Upper lobe of left lung (tissue), 4 donors: ENCODE results near the gene MAB21L3.

ENCODE experiments used
- CTCF ChIP-seq, 6 experiments: fragments of 450-650 bp in 4 of 6; fragments of 200-600 bp in 2 of 6; sonication (generic) in 2 of 6; IDR thresholded peaks; one replicate each; pipeline ENCODE4 v1.5.1; 2016 to 2019; ENCODE audit warnings: antibody characterized with exemption in 6 of 6
- EP300 ChIP-seq, 4 donors: sonication (generic); formaldehyde crosslinking; IDR thresholded peaks; one replicate each; pipeline ENCODE4 v1.5.1; 2017; ENCODE audit warnings: antibody characterized with exemption in 4 of 4, control low read depth in 2 of 4
- POLR2A ChIP-seq, 4 donors: fragments of 450-650 bp; IDR thresholded peaks; one replicate each; pipeline ENCODE4 v1.5.1; 2016 to 2017; ENCODE audit warnings: antibody characterized with exemption in 4 of 4, mild to moderate bottlenecking in 2 of 4
- POLR2AphosphoS5 ChIP-seq, 2 donors: sonication (generic); formaldehyde crosslinking; IDR thresholded peaks; one replicate each; pipeline ENCODE4 v1.5.1; 2017; ENCODE audit warnings: antibody characterized with exemption in 2 of 2

DNA sequence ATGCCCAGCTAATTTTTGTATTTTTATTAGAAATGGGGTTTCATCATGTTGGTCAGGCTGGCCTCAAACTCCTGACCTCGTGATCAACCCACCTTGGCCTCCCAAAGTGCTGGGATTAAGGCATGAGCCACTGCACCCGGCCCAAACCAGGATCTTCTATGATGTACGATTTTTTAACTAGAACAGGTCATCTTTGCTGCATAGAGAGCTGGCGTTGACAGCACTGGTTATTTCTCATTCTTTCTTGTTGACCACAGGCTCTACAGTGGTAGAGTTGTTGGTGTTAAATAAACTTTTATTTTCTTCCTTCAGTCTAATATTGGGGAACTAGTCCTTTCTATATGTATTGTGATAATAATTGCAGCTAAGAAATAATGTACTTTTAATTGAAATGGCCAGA lies 3.8 kb upstream of the MAB21L3 start:
- TF ChIP-seq CTCF (IDR thresholded peaks at IDR 0.05) (no peak), EP300 (IDR thresholded peaks at IDR 0.05) (no peak), POLR2AphosphoS5 (IDR thresholded peaks at IDR 0.05) (no peak), POLR2A (IDR thresholded peaks at IDR 0.05) (no peak)
